HTR-8/SVneo (cell line): ENCODE measurements around the gene MAPKAPK2.

Source experiments
- DNase-seq: peaks from one replicate; pipeline ENCODE4 v3.0.0; 2011; ENCODE audit warnings: low spot score, mixed read lengths; ENCODE audit not compliant: insufficient read length
- FAIRE-seq: peaks from 2 replicates; lab custom pipeline; 2011; peaks lifted over from hg19 to GRCh38; lab: Jason Lieb, UNC

MAPKAPK2 gene

GRCh38 chr1:206716159-206716869 lies 31.6 kb downstream of the MAPKAPK2 start:
- FAIRE-seq (no peak), DNase-seq (no peak)

DNA sequence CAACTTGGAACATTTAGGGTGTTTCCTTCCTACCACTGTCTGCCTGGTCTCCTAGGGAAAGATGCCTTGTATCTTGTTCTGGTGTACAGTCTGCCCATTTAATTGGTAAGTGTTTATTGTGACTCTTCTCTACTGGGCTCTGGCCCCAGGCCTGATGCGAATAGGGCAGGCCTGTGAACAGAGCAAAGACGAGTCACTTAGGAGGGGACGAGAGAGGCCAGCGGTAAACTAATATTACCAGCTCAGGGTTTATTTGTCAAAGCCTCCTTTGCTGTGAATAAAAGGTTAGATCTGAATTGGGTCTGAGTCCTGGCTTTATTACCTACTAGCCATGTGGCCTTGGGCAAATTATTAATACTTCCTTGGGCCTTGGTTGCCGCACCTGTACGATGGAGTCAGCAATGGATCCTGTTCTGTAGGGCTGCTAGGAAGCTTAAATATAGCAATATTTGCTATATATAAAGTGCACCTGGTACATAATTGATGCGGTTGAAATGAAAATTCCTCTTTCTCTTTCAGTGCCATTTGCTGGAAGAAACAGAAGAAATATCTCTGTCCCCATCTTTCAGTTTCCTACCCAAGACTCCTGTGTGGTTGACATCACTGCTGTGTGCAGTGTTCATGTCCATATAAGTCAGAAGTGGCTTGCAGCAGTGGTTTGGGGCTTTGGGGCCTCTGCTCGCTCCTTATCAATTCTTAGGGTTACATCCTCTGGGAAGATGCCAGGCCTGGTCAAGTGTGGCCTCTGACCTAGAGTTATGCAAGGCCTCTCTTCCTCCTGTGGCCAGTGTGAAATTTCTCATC lies 32.4 kb downstream of the MAPKAPK2 start:
- no peak for DNase-seq
- FAIRE-seq: no peak

DNA sequence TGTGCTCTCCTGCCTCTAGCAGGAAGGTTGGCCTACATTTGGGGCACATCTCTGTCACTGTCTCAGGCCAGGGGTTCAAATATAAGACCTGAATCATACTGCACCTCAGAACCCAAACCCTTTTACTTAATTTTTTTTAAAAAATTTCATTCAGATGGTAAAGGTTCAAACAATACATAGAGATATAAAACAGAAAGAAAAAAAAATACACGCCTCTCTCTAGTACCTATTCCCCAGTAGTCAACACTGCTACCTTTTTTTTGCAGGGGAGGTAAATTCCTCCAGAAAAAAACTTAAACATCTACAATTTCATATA lies 32.9 kb downstream of the MAPKAPK2 start:
- FAIRE-seq: no peak
- no peak for DNase-seq

- FAIRE-seq (no peak), DNase-seq (no peak)
Measured at GRCh38 chr1:206719169-206719839, 34.6 kb downstream of the MAPKAPK2 start.

- no peak for FAIRE-seq
- no peak for DNase-seq
Measured at GRCh38 chr1:206721454-206721853, 36.7 kb downstream of the MAPKAPK2 start.

- DNase-seq (no peak), FAIRE-seq (no peak)
Measured at GRCh38 chr1:206722751-206723461, 38.2 kb downstream of the MAPKAPK2 start.

GRCh38 chr1:206723462-206723804 lies 38.7 kb downstream of the MAPKAPK2 start:
- DNase-seq (no peak), FAIRE-seq (no peak)

- DNase-seq: peak; percentile 19
- no peak for FAIRE-seq
Measured at GRCh38 chr1:206723805-206724472, 39.2 kb downstream of the MAPKAPK2 start.

- no peak for FAIRE-seq
- peak; percentile 53 for DNase-seq
Measured at GRCh38 chr1:206725109-206725963, 40.6 kb downstream of the MAPKAPK2 start.

DNA sequence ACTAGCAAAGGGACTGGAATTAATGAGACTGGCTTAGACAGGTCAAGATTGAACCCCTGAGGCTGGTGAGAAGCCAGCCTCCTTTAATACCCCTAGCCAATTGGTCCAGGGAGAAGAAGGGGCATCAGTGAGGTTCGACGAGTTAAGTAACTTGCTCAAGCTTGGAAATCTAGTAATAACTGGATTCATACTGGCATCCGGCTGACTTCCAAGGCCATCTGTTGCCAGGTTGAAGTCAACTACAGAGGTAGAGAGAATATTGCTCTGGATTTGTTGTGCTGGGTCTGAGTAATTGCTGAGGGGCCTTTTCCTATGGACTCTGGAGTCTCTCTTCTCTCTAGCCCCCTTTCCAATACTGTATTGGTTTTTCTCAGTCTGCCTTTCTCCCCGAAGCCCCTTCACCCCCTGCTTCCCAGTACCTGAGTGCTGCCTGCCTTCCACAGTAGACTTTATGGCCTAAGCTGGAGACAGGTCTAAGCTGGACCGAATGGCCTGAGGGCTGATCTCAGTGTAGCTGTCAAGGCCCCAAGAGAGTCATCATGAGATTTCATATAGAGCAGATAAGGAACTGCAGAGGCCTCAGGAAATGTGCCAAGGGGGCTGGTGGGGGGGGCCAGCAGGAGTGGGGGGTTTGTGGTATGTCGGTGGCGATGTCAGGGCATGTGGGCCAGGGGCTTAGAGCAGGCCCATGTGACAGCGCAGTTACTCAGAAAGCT lies 43.4 kb downstream of the MAPKAPK2 start:
- FAIRE-seq: no peak
- no peak for DNase-seq

DNA sequence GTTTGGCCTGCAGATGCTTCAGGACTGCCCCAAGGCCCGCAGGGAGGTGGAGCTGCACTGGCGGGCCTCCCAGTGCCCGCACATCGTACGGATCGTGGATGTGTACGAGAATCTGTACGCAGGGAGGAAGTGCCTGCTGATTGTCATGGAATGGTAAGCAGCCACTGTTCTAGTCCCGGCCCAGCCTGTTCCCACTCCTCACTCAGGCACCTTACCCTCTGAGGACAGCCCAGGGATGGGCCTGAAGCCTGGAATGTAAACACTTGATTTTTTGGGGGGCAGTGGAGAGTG lies 43.9 kb downstream of the MAPKAPK2 start:
- FAIRE-seq (no peak), DNase-seq (no peak)

GRCh38 chr1:206729050-206729449 lies 44.3 kb downstream of the MAPKAPK2 start:
- FAIRE-seq (no peak), DNase-seq (no peak)

GRCh38 chr1:206729507-206729906 lies 44.8 kb downstream of the MAPKAPK2 start:
- FAIRE-seq: no peak
- no peak for DNase-seq

DNA sequence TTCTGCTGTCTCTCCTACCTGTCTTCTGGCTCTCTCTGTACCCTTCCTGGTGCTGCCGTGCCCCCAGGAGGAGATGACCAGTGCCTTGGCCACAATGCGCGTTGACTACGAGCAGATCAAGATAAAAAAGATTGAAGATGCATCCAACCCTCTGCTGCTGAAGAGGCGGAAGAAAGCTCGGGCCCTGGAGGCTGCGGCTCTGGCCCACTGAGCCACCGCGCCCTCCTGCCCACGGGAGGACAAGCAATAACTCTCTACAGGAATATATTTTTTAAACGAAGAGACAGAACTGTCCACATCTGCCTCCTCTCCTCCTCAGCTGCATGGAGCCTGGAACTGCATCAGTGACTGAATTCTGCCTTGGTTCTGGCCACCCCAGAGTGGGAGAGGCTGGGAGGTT lies 47.8 kb downstream of the MAPKAPK2 start:
- DNase-seq: no peak
- no peak for FAIRE-seq

DNA sequence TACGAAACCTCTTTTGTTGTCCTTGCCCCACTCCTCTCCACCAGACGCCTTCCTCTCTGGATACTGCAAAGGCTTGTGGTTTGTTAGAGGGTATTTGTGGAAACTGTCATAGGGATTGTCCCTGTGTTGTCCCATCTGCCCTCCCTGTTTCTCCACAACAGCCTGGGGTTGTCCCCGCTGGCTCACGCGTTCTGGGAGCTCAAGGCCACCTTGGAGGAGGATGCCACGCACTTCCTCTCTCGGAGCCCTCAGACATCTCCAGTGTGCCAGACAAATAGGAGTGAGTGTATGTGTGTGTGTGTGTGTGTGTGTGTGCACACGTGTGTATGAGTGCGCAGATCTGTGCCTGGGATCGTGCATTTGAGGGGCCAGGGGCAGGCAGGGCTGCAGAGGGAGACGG lies 48.3 kb downstream of the MAPKAPK2 start:
- DNase-seq: no peak
- no peak for FAIRE-seq

GRCh38 chr1:206734499-206735142 lies 49.9 kb downstream of the MAPKAPK2 start:
- DNase-seq (peak; percentile 66), FAIRE-seq (no peak)

DNA sequence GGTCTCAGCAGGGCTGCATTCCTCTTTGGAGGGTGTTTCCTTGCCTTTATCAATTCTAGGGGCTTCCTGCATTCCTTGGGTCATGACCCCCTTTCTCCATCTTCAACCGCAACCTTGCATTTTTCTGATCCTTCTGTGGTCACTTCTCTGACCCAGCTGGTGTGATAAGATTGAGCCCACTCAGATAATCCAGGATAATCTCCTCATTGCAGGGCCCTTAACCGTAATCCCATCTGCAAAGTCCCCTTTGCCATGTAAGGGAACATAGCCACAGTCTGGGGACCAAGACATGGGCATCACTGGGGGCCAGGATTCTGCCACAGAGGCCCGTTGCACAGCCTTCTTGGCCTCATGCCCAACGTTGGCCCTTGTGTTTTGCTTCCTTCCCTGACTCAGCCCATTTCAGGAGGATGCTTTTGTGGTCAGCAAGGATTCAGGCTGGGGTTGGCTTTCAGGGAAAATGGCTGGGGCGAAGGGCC lies 50.9 kb downstream of the MAPKAPK2 start:
- DNase-seq (no peak), FAIRE-seq (no peak)
